C1 segment of cervical spinal cord (tissue), 14 donors: Measurements from ENCODE around the gene KCNH5.

Experiments
- DNase-seq, 14 donors: peaks; one replicate each; lab custom pipeline; 2025; lab: John Stamatoyannopoulos, UW

KCNH5 gene

DNA sequence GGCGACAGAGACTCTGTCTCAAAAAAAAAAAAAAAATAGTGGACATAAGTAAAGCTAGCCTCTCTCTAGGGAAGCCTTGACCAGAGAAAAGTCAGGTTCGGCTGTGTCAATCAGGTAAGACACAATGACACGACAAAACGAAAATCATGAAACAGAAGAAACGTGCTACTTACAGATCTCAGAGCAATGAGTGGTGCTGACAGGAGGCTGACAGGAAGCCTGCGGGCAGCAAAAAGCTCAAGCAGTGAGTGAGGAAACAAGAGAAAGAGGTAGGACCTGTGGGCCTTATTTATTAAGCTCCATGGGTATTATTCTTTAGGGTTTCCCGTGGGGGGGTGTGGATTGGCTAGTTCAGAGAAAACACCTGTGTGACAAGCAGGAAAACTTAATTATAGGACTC, 363.1 kb downstream of the KCNH5 start:
- no peak for DNase-seq

- DNase-seq: peak in 2 of 14 donors; percentile 2 to 6
Measured at GRCh38 chr14:62674563-62675237, 370.6 kb downstream of the KCNH5 start.

- no peak for DNase-seq
Measured at GRCh38 chr14:62673014-62673755, 372.1 kb downstream of the KCNH5 start.

GRCh38 chr14:62670526-62670925, 374.7 kb downstream of the KCNH5 start:
- no peak for DNase-seq

- DNase-seq: no peak
Measured at GRCh38 chr14:62667421-62667914, 377.8 kb downstream of the KCNH5 start.

- DNase-seq: no peak
Measured at GRCh38 chr14:62665286-62665685, 380.0 kb downstream of the KCNH5 start.

DNA sequence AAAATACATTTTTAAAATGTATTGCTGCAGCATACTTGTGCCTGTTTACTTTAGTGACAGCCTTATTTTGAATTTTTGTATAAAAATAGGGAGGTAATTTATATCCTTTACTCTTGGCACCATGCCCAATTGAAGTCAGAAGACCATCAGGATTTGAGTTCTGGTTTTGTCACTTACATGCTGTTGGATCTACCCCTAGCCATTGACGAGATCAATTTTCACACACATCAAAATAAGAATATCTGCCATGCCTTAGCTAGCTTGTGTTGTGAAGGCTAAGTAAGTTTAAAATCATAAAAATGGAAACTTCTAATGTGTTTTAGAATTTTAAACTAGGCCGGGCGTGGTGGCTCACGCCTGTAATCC, 381.8 kb downstream of the KCNH5 start:
- DNase-seq: no peak

- DNase-seq: no peak
Measured at GRCh38 chr14:62662811-62663455, 382.3 kb downstream of the KCNH5 start.

- DNase-seq: no peak
Measured at GRCh38 chr14:62661818-62662217, 383.4 kb downstream of the KCNH5 start.

DNA sequence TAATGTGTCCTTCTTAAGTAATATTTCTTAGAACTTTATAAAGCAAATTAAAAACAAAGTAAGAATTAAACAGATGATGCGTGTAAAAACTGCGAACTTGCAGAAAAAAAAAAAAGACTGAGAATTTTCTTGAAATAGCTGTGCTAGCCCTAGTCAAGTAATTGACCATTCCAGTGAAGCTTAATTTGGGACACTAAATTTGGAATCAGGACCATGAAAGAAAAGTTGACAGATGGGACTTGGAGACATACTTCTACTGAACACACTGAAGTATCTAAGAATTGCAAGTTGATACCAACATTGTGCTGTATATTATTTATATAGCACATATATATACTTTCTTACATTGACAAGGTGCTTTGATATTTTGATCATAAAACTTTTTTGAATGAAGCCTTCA, 386.6 kb downstream of the KCNH5 start:
- DNase-seq: no peak

DNA sequence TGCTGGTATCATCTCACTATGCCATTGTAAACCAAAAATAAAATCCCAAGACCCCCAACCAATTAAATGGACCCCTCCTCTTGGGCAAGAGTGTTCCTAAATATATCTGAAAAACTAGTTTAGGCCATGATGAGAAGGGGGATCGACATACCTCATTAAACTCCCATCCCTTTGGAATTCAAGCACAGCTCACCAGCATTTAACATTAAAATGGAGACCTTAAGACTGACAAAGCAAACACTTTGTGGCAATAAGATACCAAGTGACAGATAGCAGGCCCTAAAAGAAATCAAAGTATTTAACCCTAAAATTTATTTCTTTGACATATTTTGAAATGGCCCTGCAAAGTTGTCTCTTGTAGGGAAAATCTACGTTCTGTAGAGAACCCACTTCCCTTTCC, 387.9 kb downstream of the KCNH5 start:
- no peak for DNase-seq

GRCh38 chr14:62655166-62655565, 390.1 kb downstream of the KCNH5 start:
- no peak for DNase-seq

DNA sequence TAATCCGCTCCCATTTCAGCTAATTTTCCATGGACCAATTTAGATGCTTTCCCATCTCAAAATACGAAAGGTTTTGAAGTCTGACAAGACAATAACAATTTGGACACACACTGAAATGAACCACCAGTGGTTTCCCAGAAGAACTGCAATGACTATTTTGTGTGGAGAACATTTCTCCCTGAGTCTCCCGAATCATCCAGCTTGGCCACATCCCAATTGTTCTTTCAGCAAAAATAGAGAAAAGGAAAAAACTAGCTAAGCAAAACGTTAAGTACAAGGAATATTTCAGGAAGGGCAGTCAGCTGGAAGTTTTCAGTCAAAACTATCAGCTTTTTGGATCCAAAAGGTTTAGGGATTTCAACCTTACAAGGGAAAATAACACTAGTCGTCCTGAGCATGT, 390.6 kb downstream of the KCNH5 start:
- DNase-seq: no peak
